Stimulated activated CD8-positive, alpha-beta memory T cell treated with anti-CD3 and anti-CD28 coated beads, Interleukin-7, amount 100 ng/mL, for 4 hours (primary cell): ENCODE results near the gene AGPAT3.

Experiments used
- DNase-seq, 2 donors: peaks; one replicate each; pipeline ENCODE4 v3.0.0-alpha.2; 2020; ENCODE audit warnings: low read depth in 2 of 2

Gene AGPAT3

GRCh38 chr21:43974791-43975468 is 109.9 kb downstream of the AGPAT3 start:
- no peak for DNase-seq

GRCh38 chr21:43975469-43976098 is 110.6 kb downstream of the AGPAT3 start:
- peak; percentile 62 to 67 for DNase-seq

GRCh38 chr21:43976661-43977060 is 111.6 kb downstream of the AGPAT3 start:
- DNase-seq: no peak

GRCh38 chr21:43978060-43978459 is 113.0 kb downstream of the AGPAT3 start:
- no peak for DNase-seq

- no peak for DNase-seq
Measured at GRCh38 chr21:43979654-43980053, 114.6 kb downstream of the AGPAT3 start.

- DNase-seq: no peak
Measured at GRCh38 chr21:43981151-43981870, 116.3 kb downstream of the AGPAT3 start.

- no peak for DNase-seq
Measured at GRCh38 chr21:43981871-43982210, 116.8 kb downstream of the AGPAT3 start.

- no peak for DNase-seq
Measured at GRCh38 chr21:43982489-43983078, 117.6 kb downstream of the AGPAT3 start.

- no peak for DNase-seq
Measured at GRCh38 chr21:43983390-43983789, 118.4 kb downstream of the AGPAT3 start.

GRCh38 chr21:43983860-43984420 is 118.9 kb downstream of the AGPAT3 start:
- DNase-seq: no peak

GRCh38 chr21:43984905-43985689 is 120.1 kb downstream of the AGPAT3 start:
- no peak for DNase-seq

GRCh38 chr21:43985690-43986251 is 120.7 kb downstream of the AGPAT3 start:
- DNase-seq: no peak

- DNase-seq: no peak
Measured at GRCh38 chr21:43986544-43987451, 121.8 kb downstream of the AGPAT3 start.

GRCh38 chr21:43987509-43987908 is 122.5 kb downstream of the AGPAT3 start:
- no peak for DNase-seq

GRCh38 chr21:43988016-43988415 is 123.0 kb downstream of the AGPAT3 start:
- no peak for DNase-seq

- no peak for DNase-seq
Measured at GRCh38 chr21:43988506-43989230, 123.6 kb downstream of the AGPAT3 start.

- DNase-seq: no peak
Measured at GRCh38 chr21:43989401-43989800, 124.4 kb downstream of the AGPAT3 start.

GRCh38 chr21:43991447-43991991 is 126.5 kb downstream of the AGPAT3 start:
- no peak for DNase-seq

GRCh38 chr21:43992121-43992520 is 127.1 kb downstream of the AGPAT3 start:
- DNase-seq: no peak
